Femur (tissue), 1 donor: ENCODE results near the gene ELAVL4.

Experiments
- DNase-seq: peaks from one replicate; pipeline ENCODE4 v3.0.0-alpha.2; 2017

ELAVL4 gene

DNA sequence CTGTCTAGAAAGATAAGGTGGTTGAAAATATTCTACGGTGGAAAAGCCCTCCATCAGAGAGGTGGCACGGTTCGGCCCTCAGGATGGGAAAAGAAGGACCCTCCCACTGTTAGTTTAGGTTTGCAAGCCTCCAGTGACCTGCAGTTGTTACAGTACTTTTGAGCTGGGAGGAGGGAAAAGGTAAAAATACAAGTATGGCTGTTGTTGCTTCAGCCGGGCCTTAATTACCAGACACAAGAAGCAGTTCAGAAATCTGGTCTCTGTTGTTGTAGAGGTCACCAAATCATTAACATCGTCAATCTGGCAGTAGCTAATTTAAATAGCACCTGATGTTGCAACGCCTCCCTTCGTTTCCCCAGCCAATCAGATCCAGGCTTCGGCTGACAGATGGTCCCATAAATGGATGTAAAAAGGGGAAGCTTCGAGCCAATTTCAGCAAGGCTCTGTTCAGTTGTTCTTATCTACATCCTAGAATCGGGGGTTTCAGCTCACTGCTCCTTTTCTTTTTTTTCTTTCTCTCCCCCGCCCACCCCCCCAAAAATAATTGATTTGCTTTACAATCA, at the start of gene ELAVL4:
TSS of gene ELAVL4 (plus strand) at position 424 of the 563 bp plus-strand sequence. CDS start 270 bp downstream, outside the sequence.
- DNase-seq: no peak

DNA sequence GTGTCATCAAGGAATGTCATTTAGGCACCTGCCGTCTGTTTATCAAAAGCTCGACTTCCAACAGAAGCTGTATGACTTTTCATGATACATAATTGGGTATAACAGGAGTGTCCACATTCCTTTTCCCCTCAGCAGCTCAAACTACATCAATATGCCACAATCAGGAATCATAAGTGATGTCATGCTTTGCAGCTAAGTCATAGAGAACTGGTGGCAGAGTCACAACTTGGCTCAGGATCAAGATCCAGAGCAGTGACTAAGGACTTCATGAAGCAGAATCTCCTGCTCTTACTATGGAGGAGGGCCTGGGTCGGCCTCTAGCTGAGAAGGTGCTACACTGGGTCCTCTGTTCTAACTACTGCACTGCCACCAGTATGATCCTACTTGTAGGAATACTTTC, 48.4 kb upstream of the ELAVL4 start:
- no peak for DNase-seq

DNA sequence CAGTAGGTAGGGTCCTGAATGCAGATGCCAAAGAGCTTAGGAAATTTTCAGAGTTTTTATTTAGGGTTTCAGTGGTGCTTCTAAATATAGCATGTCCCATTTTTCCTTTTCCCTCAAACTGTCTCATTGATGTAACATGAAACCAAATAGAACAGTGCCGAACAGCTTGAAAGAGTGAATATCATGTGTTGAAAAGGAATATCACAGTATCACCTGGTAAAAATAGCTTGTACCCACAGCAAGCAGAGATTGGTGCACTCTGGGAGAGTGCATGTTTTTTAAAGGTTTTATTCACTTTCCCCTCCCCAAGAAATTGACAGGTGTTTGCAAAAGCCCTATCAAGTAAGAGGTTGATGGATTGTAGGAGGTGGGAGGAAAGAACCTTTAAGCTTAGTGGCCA, 41.9 kb upstream of the ELAVL4 start:
- no peak for DNase-seq

DNA sequence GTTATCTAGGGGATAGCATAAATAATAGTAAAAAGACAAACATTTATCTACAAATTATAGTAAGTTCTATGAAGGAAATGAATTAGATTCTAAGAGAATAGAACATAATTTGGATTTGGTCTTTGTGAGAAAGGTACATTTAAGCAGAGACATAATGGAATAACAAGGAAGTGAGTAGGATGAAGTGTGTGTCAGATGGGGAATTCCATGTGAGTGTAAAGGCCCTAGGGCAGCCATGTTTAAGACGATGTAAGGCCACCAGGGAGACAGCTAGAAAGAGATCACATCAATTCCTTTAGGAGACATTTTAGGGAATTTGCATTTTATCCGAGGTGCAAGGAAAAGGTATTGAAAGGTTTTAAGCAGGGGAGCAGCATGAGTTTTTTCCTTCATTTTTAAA, 33.8 kb upstream of the ELAVL4 start:
- DNase-seq: no peak

DNA sequence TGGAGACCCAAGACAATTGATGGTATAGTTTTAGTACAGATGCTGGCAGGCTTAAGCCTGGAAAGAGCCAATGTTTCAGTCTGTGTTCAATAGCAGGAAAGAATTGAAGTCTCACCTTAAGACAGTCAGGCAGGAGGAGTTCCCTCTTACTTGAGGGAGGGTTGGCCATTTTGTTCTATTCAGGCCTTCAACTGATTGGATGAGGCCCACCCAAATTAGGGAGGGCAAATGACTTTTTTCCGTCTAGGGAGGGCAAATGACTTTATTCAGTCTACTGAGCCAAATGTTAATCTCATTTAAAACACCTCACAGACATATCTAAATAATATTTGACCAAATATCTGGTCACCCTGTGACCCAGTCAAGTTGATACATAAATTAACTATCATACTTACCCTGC, 31.4 kb upstream of the ELAVL4 start:
- no peak for DNase-seq

DNA sequence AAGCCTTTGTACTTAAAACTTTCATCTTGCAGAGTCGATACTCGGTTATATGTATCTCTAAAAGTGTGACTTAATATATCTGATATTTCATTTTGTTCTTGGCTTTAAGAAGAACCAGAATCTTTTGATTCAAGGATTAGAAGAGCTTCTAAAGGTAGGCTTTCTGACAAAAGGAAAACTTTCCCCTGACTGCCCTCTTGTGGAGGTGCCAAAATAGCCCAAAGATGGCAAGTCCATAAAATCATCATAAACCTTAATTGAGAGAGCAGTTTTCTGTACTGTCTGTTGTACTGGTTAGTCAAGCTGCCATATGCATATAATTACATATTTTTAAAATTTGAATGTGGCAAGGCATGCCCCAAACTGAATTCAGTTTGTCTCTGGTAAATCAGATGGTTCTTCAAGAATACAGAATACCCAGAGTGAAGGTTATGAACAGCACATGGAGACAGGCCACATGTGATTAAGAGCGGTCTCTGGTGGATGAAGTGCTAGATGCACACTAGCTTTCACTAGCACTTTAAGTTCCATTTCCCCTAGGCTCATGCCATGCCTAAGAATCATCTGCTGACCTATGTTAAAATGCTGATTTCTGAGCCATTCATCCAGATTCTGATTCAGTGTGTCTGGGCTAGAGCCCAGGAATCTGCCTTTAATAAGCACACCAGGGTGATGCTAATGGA, 27.7 kb upstream of the ELAVL4 start:
- no peak for DNase-seq

DNA sequence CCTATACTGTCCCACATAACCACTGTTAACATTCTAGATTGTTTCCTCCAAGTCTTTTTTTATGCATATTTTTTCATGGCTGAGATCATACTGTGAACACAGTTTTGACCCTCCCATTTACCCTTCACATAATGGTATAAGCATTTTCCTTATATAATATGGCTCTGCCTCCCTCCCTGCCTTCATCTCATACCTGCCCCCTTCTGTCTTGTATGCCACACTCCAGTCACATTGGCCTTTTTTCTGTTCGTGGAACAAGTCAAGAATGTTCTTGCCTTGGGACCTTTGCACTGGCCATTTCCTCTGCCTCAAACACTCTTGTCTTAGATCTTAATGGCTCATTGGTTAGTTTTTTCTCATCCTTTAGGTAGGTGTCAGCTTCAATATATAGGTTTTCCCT, 24.3 kb upstream of the ELAVL4 start:
- no peak for DNase-seq

DNA sequence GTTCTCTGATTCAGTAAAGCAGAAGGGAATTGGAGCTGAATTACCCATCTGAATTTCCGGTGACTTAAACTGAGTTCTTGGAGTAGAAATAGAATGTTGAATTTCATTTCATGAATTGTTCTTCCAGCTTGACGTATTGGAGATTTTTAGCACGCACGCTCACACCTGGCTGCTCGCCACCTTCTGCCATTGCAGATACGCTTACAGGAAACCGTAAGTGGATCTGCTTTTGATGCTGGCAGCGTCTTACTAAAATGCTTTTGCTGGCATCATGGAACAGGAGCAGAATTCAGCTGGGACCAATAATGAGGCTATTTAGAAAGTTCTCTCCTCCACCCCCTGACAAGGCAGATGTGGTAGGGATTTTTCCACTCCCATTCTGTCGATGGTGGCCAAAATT, 17.7 kb upstream of the ELAVL4 start:
- DNase-seq: no peak

DNA sequence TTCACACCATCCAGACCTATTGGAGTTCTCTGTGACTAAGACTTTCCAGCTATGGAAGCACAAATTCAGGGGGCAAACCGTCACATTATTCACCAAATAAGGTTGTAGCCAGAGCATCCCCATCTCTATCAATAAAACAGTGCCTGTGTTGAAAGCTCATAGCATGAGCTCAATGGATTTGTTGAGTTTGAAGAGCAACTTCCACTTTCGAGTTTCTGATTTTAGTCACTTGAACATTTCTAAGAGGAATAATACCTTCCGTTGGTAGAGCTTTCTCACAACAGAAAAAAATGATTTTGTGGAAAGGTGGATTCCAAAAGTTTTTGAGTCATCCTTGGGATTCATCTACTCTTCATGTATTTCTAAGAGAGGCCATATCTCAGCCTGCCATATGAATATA, 13.0 kb upstream of the ELAVL4 start:
- no peak for DNase-seq

DNA sequence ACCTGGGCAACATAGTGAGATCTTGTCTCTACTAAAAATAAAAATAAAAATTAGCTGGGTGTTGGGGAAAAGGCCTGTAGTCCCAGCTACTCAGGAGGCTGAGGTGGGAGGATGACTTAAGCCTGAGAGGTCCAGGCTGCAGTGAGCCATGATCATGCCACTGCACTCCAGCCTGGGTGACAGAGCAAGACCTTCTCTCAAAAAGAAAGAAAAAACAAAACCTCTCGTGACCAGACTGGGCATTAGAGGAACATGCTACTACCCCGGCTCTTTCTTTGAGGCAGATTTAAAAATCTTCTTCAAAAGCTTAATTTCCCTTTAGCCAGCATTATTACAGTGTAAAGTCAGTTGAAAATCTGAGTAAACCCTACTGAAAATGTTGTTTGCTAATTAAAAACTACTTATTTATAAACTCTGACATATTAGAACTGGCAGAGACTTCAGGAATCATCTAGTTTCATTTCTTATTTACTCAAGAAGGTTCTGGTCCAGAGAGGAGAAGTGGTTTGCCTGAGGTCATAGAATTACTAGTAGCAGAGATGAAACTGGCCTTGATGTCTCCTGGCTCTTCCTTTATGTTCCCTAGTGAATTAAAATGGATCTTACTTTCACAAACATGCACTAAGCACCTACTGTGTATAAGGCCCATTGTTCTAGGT, 11.6 kb upstream of the ELAVL4 start:
- no peak for DNase-seq

DNA sequence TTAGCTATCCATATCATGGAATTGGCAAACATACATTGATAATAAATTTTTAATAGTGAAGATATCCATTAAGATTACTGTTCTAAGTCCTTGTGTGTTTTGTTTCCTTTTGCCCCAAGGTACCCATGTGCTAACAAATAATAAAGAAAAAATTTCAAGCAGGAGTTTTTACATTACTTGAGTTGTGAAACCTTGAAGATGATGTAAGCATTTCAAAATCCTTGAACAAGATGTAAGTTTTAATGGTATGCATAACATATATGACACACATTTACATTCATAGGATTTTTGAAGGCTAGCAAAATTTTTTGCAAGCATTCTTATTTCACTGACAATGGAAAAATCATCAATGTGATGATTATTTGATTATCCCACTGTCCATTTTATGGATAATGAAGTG, 10.9 kb upstream of the ELAVL4 start:
- DNase-seq: no peak

DNA sequence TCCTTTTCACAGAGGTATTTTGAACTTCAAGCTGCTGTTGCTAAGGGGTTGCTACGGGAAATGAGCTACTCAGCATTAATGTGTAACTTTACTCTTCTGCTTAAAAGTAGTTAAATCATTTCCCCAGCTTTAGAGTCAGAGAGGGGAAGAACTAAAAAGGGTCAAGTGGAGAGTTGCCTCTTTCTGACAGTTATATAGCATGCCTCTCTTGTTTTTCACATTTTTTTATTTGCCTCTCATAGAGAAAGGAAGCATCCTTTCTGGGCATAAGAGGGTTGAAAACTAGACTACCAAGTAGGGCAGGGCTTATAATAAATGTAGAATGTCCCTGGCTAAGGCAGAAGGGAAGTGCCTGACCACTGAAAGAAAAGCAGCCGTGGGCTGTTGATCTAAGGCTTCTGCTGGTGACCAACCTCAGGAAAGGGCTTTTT, 10.1 kb upstream of the ELAVL4 start:
- DNase-seq: no peak

DNA sequence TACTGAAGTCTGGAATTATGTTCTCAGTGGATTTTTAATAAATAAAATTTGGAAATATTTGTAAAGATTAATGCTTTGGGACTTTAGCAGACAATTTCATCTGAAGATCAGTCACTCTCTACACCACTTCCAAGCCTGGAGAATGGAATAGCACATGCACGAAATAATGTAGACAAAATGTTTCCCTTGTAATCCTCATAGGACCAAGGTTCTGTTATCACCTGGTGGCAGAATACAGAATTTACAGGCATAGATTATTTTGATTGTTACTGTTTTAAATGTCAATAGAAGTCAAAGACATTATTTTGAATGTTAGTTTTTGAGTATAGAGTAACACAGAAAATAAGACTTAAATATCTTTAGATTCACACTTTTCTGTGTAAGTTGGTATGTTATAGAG, 9.1 kb upstream of the ELAVL4 start:
- no peak for DNase-seq

DNA sequence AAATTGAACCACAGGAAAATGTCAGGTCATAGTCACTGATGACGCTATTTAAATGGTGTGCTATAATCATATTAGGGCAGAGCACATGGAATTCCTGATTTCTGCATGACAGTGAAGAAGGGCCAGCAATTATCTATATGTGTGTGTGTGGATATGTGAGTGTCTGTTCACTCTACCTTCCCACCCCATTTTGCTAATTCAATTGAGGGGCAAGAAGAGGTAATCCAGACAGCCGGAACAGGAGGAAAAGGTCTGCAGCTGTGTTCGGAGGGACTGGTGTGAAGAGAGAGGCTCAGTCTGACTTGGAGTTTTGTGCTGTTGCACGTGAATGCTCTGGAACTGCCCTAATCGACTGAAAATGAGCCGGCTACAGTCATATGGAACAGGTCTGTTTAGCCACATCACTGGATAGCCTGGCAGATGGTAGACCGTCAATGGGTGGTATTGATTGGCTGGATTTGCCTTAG, 5.1 kb upstream of the ELAVL4 start:
- DNase-seq: no peak

DNA sequence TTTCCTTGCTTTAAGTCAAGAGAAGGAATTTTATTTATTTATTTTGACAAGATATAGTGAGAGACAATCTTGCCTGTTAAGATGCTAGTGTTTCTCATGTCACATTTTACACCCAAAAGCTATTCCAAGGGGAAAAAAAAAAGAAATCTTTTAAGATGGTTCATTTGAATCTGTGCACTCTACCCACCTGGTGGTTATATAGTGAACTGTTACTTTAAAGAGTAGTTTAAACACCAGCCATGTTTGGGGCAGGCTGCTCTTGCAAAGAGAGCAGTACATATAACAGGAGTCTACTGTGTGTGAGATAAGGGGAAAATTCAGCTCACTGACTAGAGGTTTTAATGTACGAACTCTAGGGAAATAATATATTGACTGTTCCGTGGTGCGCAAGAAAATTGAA, 3.3 kb upstream of the ELAVL4 start:
- DNase-seq: no peak

DNA sequence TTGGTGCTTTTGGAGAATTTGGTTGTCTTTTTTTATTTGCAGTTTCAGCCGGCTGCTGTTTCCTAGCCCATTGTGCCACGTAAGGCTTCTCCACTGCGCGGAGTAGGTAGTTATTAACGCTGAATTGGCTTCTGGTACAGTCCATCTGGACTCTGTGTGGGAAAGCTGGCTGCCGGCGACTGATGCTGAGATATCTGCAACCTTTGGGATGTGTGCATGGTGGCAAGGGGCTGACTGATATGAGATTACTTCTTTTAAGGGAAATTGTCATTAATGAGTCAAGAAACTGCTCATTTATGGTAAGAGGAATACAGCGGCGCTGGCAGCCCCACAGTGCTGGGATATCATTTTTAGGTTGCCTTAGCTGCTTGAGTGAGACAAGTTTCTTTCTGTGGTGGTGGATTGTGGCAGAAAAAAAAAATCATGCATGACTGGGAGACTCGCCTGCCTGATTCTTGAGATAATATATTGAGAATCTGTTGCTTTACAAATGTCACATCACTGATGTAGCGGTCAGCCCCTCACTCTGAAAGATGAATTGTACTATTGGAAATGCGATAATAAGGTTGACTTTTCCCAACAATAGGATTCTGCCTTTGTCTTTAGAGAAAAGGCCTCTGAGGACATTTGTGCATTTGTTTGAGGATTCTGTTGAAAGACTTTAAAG, 2.5 kb upstream of the ELAVL4 start:
- no peak for DNase-seq

DNA sequence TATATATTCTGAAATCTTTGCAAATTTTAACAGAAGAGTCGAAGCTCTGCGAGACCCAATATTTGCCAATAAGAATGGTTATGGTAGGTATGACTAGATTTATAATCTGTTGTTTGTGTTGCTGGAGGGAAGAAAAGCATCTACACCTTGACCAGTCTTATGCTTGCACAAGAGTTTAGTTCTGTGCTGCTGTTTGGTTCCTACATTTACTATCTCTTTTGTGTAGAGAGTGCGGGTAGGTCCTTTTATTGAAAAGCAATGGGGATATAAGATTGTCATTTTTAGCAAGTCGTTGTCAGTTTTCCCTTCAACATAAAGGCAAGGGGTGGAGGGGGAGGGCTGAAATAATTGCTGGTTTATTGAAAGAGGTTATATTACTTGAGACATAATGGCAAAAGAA, 396 bp downstream of the ELAVL4 start:
- DNase-seq: no peak

DNA sequence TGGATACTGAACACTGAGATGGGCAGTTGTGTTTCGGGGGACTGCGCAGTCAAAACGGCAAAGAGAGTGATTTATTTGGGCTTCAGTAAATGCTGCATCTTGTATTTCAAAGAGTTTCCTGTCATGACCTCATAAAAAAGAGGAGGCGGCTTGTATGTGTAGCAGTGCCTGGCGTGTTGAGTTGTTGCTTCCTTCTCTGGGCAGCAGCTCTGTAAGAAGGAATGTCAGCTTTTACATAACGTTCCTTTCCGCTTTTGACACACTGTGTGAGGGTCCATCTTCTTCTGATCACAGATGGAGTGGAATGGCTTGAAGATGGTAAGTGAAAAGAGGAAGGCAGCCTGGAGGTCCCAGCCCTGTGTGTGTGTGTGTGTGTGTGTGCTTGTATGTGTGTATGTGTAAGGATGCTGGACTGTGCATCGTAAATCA, 941 bp downstream of the ELAVL4 start:
- DNase-seq: no peak

DNA sequence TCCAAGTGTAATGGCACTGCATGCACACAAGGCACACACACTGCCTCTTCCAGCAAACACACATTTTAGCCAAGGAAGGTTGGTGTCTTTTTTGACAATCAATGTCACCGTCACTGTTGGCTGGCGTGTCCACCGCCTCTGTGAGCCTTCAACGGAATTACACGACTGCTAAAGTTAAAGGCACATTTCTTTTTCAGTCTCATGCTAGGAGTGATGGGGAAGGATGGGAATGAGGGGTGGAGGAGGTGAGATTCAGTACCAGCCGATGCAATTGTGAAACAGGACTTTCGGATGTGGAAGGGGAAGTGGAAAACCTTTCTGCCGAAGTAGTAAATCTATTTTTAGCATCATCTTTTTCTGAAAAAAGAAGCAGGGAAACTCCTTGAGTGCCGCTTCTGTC, 1.4 kb downstream of the ELAVL4 start:
- no peak for DNase-seq

DNA sequence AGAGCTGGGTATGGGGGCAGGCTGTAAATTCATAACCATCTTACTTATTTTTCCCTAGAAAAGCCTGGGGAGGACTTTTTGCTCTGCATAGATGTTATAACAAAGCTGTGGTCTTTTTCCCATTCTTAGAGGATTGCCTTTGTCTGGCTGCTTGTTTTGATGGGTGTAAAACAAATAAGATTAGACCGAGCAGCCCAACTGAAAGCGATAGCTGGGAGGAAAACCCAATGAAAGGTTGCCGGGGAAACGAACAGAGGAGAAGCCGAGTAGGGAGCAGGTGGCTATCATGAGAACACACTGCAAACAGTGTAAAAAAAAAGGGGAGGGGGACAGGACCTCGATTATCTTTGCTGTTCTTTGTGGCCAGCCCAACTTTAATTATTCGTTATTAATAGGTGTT, 1.9 kb downstream of the ELAVL4 start:
- DNase-seq: no peak

DNA sequence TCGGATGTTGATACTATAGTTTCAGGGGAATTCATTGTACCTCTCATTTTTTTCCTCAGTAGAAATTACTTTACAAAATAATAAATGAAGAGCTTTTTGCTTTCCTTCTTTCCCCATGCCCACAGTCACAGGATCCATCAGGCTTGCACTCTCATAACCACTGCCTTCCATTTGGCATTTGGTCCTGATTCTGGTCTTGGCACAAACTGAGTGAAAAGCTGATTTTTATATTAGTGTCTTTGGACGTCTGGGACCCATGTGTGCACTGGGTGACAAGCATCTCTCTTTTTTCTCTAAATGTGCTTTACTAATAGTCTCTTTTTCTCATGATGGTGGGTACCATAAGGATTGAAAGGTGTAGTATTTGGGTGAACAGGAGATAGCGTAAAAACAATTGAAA, 2.8 kb downstream of the ELAVL4 start:
- no peak for DNase-seq

DNA sequence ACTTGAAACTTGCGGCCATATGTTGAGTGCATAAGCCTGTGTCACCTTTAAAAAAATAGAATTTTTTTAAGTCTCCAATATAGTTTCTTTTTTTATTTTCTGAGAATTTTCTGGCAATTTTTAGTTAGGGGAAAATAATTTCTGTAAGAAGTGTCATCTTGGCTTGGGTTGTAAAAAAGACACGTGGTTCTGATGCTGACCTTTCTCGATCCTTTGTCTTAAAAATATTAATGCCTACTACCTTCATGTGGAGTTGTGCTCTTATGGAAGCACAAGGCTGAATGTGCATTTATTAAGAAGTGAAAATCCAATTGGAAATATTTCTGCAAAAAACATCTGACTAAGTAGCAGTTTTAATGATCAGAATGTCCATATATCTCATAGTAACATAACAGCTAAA, 3.5 kb downstream of the ELAVL4 start:
- no peak for DNase-seq

DNA sequence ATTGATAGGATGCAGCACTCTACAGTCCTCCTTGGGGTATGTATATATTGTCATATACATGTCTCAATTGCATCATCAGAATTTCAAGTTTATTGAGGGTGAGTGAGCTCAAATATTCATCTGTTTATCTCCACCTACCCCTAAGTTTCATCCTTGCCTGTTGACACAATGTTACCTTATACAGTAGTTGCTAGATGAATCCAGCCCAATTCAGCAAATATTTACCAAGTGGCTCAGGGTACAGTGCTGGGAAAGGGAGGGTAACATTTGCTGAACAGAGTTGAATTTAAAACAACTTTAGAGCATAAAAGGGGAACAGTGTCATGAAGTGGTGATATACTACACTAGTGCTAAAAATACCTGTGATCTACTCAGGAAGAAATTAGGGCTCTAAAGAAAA, 14.4 kb downstream of the ELAVL4 start:
- DNase-seq: no peak
